RCC 7860 (cell line): ENCODE results near the gene EWSR1.

Source experiments
- DNase-seq: peaks from one replicate; pipeline ENCODE4 v3.0.0-alpha.2; 2015; ENCODE audit warnings: low spot score
- FAIRE-seq: peaks from 2 replicates; lab custom pipeline; 2012; peaks lifted over from hg19 to GRCh38; lab: Jason Lieb, UNC

Gene EWSR1

DNA sequence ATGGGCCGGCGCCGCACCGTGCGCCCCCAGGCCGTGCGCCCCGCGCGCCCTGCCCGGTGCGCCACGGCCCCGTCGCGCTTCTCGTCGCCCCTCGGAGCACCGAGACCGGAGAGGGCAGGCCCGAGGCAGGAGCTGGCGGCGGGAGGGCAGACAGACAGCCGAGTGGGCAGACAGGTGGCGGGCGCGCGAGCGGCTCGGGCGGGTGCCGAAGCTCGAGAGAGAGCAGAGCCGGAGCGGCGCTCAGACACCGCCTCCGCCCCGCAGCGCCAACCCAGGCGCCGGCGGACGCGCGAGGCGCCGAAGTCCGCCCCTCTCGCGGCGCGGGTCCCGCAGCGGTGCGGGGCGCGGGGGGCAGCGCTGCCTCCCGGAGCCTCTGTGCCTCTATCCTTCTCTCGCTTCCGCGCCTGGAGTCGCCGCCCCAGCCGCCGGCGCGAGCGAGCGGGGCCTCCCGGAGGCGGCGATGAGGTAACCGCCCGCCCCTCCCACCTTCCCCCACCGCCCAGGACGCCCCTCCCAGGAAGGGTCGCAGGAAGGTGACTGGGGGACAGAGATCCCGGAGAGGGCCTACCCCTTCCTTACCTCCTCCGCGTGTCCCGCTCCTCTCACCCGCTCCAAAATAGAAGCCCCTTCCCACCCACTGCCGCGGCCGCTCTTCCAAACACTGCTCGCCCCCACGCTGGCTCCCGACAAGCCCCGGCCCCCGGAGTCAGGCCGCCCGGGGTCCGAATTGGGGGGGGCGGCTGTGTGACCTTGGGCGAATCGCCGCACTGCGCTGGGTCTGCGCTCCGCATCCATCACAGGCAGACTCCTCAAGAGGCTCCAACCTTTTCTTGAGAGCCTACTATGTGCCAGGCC is 47.4 kb downstream of the EWSR1 start, which contains the start of gene RASL10A:
Gene RASL10A (minus strand): TSS at position 412 of the 855 bp plus-strand sequence. CDS start 451 bp downstream, outside the sequence.
- FAIRE-seq = no peak
- no peak for DNase-seq

- DNase-seq (no peak), FAIRE-seq (no peak)
Measured at GRCh38 chr22:29316141-29316828, 48.2 kb downstream of the EWSR1 start.

- DNase-seq (no peak), FAIRE-seq (no peak)
Measured at GRCh38 chr22:29317827-29318454, 49.9 kb downstream of the EWSR1 start.

DNA sequence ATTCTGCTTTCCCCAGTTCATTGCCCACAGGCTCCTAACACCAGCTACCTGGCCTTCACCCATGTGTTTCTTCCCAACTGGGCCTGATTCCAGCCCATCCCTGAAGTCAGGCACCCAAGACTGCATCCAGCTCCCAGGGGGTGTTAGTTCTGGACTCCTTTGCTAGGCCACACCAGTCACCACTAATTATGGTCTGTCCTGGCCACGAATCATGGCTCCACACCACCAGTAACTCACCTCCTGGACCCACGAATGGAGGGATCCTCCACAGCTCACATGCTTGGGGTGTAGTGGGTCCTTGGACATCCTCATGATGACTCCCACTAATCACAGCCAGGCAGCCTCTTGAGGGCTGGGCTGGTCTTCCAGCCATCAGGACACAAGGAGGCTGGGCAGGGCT is 51.0 kb downstream of the EWSR1 start:
- DNase-seq (no peak), FAIRE-seq (no peak)

DNA sequence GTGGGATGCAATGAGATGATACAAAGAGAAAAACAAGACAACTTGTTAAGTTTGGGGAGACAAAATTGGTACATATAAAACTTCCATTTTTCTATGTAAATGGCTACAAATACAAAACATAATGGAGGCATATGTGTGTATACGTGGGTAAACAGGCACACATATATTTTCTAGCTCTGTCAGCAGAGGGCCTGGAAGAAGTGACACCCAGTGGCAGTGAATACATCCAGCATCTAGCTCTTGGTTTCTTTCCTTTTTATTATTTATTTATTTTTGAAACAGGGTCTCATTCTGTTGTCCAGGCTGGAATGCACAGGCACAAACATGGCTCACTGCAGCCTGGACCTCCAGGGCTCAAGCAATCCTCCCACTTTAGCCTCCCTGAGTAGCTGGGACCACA is 52.5 kb downstream of the EWSR1 start:
- FAIRE-seq (no peak), DNase-seq (no peak)

- FAIRE-seq (no peak), DNase-seq (no peak)
Measured at GRCh38 chr22:29323641-29324040, 55.6 kb downstream of the EWSR1 start.

GRCh38 chr22:29325356-29325755 is 57.3 kb downstream of the EWSR1 start:
- DNase-seq = no peak
- FAIRE-seq = no peak

DNA sequence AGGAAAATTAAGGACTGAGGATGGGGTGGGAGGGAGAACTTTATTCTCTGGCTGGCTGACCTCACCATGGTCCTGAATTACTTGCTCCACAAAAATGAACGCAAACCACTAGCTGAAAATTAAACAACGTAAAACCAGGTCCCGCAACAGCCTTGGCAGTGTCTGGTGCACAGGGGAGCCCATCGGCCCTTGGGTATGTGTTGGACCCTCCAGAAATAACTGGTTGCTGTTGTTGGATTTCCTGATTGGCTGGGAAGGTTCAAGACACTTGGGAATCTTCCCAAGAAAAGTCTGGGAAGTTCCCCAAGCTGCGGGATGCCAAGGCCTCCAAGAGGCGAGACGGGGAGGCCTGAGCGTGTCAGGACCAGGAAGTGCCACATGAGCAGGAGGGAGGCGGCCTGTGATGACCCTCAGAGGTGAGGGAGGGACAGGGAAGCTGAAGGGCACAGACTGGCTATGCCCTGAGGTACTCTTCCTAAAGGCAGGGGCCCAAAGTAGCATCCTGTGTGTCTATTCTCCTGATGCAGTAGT is 57.8 kb downstream of the EWSR1 start:
- DNase-seq (no peak), FAIRE-seq (no peak)

- no peak for DNase-seq
- FAIRE-seq = no peak
Measured at GRCh38 chr22:29326481-29326880, 58.4 kb downstream of the EWSR1 start.

- FAIRE-seq (no peak), DNase-seq (no peak)
Measured at GRCh38 chr22:29327089-29327764, 59.2 kb downstream of the EWSR1 start.

- DNase-seq (no peak), FAIRE-seq (no peak)
Measured at GRCh38 chr22:29328055-29328454, 60.0 kb downstream of the EWSR1 start.

DNA sequence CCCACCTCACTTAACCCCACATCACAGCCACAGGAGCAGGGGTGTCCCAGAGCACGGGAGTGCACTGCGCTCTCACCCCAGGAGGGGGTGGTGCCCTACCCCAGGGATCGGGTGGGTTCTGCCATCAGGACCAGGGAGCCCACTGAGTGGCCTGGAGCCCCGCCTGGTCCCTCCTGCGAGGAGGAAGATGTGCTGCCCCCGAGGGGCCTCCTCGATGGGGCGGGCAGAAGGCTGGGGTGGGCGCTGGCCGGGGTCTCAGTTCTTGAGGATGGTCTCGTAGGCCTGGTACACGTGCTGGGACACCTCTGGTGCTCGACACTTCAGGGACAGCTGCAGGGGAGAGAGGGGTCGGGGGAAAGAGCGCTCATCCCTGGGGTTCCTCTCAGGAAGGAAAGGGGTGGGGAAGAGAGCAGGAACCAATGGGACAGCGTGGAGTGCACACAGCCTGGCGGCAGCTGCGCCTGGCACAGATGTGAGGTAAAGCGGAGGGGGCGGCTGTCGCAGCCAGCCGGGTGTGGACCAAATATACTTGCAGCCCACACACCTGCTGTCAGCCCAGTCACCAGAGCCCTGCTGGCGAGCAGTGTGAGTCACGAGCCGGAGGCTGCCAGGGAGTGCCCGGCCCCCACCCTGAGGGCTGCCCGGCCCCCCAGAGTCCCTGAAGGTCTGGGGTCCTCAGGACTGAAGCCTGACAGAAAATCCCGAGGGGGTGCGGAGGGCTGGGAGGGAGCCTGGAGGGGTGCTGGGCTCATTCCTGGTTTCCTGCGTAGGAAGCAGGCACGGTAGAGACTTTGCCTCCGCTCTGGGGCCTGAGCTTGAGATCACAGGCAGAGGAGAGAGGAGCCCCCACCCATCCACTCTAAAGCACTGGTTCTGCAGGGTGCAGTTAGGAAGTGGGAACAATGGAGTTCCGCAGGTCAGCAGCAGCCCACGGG is 60.8 kb downstream of the EWSR1 start:
- FAIRE-seq (no peak), DNase-seq (no peak)

- DNase-seq (no peak), FAIRE-seq (no peak)
Measured at GRCh38 chr22:29329581-29329980, 61.5 kb downstream of the EWSR1 start.

DNA sequence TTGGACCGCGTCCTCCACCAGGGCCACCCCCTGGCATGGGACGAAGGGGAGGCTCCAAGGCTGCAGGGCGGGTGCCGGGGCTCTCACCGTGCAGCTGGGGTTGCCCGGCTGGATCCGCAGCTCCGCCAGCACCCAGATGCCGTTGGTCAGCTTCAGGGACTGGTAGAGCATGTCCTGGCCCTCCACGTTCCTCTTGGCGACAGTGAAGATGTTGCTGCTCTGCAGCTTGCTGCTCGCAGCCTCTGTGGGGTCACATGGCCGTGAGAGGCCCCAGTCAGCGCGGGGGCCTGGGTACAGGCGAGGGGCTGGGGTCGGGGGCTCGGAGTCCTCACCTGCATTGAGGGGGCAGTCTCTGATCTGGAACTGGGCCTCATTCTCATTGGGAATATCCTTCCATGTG is 62.2 kb downstream of the EWSR1 start:
- no peak for FAIRE-seq
- no peak for DNase-seq

- no peak for DNase-seq
- FAIRE-seq = no peak
Measured at GRCh38 chr22:29330753-29331152, 62.7 kb downstream of the EWSR1 start.

DNA sequence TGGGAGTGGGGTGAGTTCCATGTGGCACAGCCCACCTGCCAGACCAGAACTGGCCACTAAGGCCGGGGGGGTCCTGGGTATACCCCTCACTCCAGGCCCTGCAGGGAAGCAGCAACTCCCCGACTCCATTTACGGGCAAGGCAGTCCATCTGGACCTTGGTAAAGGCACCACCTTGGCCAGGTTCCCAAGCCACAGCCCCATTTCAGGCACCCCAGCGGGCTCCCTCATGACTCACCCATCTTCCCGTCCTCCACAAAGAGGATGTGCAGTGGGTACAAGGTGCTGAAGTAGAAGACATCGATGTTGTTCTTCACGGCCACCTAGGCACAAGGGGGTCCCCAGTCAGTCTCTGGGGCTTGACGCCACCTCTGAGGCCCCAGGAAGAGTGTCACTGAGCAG is 63.1 kb downstream of the EWSR1 start:
- no peak for DNase-seq
- FAIRE-seq = no peak

DNA sequence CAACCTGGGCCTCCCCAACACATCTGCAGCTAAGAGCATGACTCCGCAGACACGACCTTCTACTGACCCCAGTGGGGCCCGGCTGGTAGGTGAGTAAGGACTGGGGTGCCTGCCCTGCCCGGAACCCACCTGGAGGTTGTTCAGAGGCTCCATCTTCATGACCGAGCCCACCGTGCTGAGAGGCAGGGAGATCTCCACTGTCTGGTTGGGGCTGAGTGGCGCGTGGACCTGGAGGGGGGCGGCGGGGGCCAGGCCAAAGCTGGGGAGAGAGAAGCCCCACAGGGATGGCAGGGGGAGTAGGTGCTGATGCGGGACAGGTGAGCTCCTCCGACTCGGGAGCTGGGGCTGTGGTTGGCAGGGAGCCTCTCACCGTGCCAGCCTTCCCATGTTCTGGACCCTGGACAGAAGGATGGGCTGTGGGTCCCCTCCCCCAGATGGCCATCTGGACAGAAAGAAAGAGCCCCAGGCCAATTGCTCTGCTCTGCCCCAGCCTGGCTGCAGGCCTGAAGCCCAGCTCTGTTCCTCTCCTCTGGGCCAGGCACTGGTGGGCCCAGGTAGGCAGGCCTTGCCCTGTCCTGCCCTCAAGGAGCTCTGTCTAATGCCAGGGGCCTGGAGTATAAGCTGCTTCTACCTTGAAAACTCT is 63.7 kb downstream of the EWSR1 start:
- FAIRE-seq = no peak
- no peak for DNase-seq

- no peak for DNase-seq
- FAIRE-seq = no peak
Measured at GRCh38 chr22:29332886-29333496, 64.9 kb downstream of the EWSR1 start.

GRCh38 chr22:29334148-29334547 is 66.1 kb downstream of the EWSR1 start:
- no peak for DNase-seq
- no peak for FAIRE-seq
